HG03354 (cell line): ENCODE results near the gene MISFA.
"Not testable (repeated sequence)": the region's sequence is repeated elsewhere in the genome, so short reads cannot be mapped to it uniquely, and the experiment has no call there.

ENCODE experiments used
- ATAC-seq: cut with Tn5 transposase; IDR thresholded peaks from one replicate; pipeline ENCODE4 v1.9.1; 2021; ENCODE audit warnings: mild to moderate bottlenecking; ENCODE audit not compliant: unreplicated experiment, poor library complexity, severe bottlenecking

MISFA gene

DNA sequence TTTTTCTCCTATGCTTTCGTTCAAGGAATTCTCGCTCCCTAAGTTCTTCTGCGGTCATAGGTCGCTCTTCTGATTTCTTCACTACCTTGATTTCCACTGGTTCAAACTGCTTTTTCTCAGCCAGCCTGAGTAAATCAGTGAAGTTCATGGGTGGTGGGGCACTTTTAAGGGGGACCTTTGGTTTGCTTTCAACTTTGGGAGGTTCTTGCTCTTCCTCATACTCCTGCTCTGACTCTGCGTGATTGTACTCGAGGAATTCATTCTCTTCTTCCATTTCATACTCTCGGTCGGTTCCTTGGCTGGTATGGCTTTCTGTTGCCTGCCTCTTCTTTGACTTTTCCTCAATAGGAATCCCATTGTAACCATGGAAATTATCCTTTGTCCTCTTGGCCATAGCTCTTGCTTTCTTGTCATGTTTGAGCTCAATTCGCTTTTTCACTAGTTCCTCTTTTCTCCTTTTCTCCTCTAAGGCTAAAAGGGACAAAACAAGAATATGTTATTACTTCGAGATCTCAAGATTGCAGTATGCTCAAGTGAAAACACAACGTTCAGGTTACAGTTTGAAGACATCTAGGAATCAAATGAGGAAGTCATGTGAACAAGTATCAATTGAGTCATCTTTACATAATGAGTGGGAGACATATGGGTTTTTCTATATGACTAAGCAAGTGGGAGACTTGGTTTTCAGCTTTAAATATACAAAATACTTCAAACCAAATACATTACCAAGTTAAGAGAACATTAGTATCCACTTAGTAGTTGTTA lies 16.2 kb downstream of the MISFA start:
- ATAC-seq = peak; percentile 95

- ATAC-seq = no peak
Observed at GRCh38 chr11:18617688-18618341, 18.2 kb downstream of the MISFA start.

DNA sequence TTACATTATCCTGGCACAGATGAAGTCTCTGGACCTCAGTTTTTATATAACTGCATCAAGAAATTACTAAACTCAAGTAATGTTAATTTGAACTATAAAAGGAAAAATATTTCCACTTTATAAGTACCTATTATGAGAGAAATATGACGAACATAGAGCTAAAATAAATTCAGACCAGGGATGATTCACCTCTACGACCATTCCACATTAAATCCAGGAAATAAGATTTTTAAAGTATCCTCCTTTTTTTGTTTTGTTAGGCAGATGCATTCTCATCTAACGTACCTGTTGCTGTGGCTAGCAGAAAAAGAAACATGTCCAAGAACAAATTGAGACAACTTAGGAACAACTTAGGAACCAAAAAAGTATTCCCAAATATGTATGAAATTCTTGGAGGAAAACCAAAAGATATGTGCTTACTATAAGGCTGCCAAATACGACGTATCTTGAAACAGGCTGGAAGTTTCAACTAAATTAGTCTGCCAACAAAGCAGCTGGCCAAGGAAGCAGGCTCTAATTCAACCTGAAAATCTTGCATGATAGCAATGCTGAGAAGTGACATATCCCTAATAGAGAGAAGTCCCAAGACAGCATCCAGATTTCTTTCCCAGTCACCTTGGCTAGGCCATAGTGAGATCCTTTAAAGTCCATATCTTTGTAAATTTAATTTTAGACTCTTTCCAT lies 18.9 kb downstream of the MISFA start:
- ATAC-seq = no peak

GRCh38 chr11:18623707-18624106 lies 24.1 kb downstream of the MISFA start:
- ATAC-seq = no peak

DNA sequence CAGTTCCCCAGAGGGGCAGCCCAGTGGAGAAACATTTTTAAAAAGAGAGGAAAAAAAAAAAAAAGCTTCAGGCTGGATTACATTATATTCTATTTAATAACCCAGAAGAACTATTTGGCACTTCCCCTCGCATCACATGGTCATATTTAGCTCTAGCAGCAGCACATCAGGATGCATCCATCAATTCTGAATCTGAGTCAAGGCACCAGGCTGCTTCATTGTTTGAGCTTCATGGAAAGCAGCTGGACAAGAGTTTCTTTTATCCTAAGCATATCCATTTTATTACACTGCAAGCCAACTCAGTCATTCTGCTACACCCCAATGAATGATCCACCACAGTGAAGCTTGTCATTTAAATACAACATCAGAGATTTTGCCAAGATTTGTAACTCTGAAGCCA lies 24.6 kb downstream of the MISFA start:
- ATAC-seq = no peak

- no peak for ATAC-seq
Observed at GRCh38 chr11:18632841-18633240, 33.3 kb downstream of the MISFA start.

DNA sequence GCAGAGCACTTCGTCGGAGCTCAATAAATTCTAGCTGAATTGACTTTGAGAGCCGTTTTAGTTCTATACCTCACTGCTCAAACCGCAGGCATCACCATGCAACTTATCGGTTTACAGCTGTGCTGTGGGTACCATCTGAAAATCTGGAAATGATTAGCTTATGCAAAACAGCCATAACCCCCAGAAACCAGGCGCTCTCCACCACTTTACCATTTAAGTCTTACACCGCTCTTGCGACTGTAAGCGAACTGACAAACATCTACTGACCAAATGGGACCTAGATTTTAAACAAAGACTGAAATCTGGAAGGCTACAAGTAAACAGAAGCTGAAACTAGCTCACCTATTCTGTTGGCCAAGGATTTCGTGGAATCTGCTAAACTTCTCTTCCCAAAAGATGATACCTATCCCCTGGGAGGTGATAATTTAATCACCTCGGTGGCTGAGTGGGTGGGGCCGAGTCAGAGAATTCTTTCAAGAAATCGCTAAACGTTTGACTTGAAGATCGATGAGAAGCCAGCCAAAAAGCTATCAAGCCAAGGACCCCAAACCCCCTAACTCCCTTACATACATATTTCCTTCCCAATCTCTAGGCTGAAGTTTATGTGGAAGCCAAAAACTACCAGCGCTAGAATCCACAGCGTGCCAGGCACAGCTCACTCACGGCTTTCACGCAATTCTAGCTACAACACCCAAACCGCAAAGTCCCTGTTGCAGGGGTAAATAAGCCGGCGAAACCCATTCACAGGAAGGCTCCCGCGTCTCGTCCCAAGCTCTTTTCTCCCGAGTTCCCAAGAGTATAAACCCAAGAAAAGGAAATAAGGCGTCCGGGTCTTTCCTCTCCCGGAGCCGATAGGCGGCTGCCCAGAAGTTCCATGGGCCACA lies 33.9 kb downstream of the MISFA start:
- peak; percentile 68 for ATAC-seq

DNA sequence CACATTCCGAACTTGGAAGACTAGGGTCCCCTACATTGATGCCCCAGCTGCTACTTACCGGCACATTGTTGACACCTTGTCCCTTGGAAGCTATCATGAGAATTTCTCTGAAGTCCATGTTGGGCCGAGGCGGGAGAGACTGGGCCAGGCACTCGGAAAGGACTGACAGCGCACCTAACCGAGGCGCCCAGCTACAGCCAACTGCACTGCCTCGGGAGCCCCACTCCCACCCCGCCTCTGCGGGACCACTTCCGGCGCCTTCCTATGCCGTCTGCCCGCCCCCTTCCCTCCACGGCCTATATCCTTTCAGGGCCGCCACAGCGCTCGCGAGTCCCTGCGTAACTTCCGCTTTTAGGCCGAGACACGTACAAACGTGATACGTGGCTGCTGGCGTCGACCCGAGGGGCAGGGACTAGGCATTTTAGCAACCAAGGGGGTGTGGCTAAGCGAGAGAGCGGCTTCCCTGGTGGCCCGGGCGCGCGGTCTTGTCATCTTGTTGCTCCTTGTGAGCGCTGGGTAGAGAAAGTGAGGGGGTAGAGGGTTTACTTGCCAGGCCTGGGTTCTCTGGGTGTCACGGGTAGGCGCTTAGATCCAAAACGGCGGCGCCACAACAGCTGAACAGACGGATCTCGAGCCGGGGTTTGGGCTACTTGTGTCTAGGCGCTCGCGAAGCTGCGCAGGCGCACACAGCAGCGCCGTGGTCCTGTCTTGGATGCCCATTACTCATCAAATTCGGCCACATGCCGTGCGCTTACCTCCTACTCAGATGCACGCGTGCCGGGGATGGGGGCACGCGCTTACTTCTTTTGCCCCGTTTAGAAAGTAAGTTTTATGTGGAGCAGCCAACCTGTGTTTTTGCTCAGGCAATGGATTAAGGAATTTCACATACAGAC lies 34.8 kb downstream of the MISFA start, which contains the start of gene SPTY2D1:
SPTY2D1 (minus strand) TSS at position 203 of the 893 bp plus-strand sequence; CDS start at position 118, 85 bp downstream.
- peak; percentile 95 for ATAC-seq

- no peak for ATAC-seq
Observed at GRCh38 chr11:18641677-18642076, 42.1 kb downstream of the MISFA start.

DNA sequence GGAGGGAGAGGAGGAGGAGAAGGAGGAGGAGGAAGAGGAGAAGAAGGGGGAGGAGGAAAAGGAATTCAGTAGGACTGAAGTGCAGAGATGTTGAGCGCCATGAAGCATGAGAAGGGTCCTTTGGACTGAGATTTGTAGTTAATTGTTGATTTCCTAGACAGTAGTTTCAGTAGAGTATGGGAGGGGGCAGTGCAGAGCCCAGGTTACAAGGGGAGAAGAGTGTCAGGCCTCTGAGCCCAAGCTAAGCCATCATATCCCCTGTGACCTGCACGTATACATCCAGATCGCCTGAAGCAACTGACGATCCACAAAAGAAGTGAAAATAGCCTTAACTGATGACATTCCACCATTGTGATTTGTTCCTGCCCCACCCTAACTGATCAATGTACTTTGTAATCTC lies 43.4 kb downstream of the MISFA start:
- not testable (repeated sequence) for ATAC-seq

- no peak for ATAC-seq
Observed at GRCh38 chr11:18650353-18650752, 50.8 kb downstream of the MISFA start.

DNA sequence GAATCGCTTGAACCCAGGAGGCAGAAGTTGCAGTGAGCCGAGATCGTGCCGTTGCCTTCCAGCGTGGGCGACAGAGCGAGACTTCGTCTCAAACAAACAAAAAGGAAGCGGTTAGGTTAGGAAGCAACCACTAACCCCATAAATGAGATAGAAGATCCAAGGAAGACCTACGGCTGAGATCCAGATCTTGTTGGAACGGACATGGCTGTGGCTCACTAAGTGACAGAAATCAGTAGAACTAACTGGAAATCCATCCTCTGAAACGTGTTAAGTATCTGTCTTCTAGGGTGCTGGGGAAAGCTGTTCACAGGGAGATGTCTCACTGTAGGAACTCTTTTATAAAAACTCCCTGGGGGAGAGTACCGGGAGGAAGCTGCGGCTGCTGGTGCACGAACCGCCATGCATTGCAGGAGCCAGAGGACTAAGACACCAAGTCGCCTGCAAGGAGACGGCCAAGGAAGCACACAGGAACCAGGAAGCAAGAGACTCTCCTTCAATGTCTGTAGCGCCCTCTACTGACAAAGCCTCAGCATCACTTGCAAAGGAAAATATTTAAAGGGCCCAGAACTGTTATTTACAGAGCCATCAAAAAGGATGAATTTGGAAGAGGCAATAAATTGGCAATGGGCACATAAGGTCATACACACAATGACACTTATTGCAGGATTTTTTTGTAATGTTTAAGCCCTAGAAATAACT lies 51.4 kb downstream of the MISFA start:
- no peak for ATAC-seq
